GM18505 (cell line): Measurements from ENCODE around the gene PLXNA2.

Experiments used
- ATAC-seq: cut with Tn5 transposase; IDR thresholded peaks from one replicate; pipeline ENCODE4 v1.9.1; 2021; ENCODE audit not compliant: unreplicated experiment
- POLR2A ChIP-seq: IDR thresholded peaks from 4 replicates; pipeline ENCODE4 v1.6.1; 2011; ENCODE audit warnings: borderline replicate concordance; ENCODE audit not compliant: insufficient read depth, insufficient read length; ENCODE audit errors: extremely low read depth

PLXNA2 gene

DNA sequence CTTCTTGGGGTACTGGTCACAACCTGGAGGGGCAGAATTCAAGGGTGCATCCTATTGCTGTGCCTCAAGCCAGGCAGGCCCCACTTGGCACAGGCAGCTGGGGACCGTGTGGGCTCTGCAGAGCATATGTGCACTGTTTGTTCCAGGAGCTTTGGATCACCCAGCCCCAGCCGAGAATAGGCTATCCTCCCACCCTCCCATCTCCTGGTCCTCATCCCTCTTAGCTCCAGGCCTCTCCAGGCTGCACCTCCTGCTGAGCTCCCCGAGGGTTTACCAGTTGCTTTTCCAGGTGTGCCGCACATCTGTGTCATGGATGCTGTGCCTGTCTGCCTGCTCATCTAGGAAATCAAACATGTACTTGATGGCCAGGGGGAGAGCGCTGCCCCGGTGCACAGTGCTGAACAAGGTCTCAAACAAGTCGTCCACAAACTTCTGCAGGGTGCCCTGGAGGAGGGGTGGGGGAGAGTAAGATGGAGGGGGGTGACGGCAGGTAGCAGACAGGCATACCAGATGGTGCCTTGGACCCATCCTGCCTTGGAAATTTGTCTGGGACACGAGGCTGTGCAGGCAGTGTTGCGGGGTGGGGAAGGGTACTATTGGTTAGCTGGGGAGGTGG is 212.8 kb downstream of the PLXNA2 start:
- ATAC-seq: no peak
- TF ChIP-seq POLR2A: no peak

DNA sequence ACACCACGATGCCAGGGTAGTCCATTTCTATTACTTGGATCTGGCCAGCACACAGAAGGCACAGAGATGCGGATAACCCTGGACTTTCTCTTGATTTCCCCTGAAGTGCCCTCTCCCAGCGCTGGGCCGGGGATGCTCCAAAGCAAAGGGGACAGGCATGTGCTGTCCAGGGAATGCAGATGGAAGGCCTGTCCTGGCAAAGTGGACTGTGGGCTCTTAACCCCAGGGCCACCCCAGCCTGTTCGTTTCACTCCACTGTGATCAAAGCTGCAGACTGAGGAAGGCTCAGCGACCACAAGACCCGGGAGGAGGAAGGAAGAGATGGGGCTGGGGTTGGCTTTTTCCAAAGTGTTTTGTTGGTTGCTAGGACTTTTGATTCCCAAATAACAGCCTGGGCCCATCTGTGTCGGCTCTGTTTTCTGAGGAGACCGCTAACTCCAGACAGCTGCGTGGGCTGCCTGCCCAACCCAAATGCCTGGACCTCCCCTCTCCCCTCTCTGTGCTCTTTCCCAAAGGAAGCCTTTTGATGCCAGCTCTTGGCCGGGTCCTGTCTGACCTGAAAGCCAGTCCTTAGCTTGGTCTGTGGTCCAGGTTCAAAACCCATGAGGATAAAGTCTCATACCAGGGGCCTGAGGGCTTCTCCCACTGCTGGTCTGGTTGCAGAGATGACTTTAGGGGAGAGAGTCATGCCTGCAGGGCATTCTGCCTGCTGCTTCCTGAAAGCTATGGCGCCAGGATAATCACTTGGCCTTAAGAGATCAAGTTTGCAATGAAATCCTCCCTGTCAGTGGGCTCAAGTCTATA is 213.7 kb downstream of the PLXNA2 start:
- no peak for ATAC-seq
- TF ChIP-seq POLR2A: no peak

DNA sequence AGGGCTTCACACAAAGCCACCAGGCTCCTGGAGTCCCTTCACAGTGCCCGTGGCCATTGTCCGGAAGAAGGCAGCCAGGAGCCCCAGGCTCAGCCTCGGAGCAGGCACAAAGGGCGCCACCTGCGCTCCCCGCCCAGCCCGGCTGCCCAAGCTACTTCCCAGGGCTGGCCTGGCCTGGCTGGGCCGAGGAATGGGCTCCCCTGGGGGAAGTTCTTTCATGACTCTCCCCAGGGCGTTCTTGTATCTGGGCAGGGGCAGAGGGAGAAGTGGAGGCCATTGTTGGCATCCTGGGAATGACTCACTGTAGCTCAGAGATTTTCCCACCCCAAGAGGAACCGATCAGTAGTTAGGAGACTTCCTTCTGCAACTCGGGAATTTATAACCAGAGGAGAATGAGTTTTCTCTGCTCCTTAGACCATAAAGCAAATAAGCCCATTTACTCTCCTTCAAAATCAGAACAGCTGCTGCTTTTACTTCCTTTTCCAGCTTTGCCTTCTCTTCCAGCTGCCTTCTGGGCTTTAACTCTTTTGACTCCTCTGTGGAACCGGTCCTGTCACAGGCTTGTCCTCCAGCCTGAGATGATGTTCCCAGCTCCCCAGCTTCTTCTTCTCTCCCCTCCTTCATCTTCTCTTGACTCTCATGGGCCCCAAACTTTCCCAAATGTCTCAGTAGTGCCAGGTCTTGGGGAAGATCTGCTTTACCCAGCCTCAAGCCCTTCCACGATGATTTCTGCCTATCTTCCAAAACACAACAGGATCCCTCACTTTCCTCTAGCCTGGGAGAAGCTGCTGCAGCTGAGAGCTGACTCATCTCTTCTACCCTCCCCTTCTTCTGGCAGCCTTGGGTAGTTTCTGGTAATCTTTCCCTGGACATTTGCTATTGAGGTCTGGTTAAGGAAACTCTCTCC is 214.6 kb downstream of the PLXNA2 start:
- ATAC-seq: no peak
- TF ChIP-seq POLR2A: no peak

DNA sequence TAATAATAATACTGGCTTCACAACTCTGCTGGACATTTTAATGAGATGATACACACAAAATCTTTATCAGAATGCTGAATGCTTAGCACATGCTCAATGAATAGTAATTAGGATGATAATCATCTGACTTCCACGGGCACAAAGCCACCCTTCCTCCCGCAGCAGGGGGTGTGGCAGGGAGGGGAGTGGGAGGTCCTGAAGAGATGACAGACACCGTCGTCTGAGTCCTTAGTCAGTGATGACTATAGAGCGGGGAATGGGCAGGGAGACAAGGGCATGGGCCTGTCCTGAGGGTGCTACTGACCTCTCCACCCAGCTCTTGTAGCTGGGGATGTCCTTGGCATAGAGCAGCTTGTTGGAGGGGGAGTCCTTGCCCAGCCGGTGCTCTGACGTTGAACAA is 215.7 kb downstream of the PLXNA2 start:
- no peak for ATAC-seq
- TF ChIP-seq POLR2A: no peak

DNA sequence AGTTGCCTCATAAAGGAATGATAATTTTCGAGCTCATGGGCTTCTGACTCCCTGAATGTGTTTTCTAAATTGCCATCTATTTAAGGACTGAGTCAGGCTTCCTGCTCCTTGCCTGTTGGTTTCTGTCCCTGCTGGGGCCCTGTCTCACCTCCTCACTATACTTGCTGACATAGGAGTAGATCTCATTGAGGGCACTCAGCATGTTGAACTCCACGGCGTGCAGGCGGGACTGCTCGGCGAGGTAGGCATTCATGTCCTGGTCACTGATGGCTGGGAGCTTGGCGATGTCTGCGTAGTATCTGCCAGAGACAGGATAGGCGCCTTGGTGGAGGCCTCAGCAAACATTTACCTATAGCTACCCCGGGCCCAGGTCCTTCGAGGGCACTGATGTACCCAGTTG is 216.3 kb downstream of the PLXNA2 start:
- ATAC-seq: no peak
- no peak for TF ChIP-seq POLR2A

DNA sequence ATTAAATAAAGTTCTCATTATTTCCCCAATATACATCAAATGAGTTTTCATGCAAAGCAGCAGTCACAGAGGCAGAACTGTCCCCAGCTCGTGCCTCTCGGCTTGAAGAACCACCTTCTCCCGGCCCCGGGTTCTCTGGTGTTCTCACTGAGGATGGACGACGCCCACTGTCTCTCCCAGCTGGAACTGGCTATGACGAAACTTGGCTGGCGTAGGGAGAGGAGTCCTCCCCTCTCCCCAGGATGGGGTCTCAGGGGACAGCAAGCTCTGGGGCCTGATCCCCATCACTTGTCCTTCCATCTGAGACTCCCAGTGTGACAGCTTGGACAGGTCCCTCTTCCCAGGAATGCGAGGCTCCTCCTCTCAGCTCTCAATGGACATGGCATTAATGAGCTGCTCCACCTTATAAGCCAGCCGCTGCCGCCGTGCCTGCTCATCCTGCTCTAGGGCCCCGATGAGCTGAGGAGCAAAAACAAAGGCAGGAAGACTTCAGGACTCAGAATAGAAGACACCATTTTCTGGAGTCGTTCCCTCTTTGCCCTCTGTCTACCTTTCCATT is 217.2 kb downstream of the PLXNA2 start:
- no peak for TF ChIP-seq POLR2A
- no peak for ATAC-seq

DNA sequence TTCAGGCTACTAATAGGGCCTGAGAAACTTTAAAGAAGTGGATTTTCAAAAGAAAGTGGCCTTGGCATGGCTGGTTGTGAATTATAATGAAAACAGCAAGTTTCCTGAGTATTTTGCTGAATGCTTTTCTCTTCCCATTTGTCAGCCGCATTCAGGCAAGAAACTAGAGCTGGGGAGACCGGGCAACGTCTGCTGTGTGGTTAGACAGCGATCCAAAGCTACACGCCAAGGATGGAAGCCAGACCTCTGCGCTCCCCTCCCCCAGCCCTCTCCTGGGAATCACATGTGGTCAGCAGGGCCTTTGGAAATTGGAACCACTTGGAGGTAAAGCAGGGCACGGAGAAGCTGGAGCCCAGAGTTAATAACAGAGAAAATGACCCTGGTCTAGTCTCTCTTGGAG is 219.2 kb downstream of the PLXNA2 start:
- no peak for TF ChIP-seq POLR2A
- no peak for ATAC-seq

DNA sequence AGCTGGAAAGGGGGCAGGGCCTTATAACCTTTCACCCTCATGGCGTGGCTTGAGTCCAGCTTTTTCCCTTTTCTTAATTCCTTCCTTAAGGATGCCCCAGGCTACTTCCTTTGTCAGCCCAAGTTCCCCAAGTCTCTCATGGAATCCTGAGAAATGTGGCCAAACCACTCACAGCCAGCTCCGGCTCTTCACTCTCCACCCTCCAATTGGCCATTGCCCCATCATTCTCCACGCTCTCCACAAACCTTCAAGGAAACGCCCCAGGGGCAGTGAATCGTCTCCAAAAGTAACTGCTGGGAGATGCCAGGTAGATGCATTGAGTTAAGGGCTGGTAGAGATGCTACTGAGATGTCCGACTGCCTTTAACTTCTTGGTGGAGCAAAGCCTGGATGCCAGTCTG is 219.8 kb downstream of the PLXNA2 start:
- no peak for ATAC-seq
- TF ChIP-seq POLR2A: no peak

DNA sequence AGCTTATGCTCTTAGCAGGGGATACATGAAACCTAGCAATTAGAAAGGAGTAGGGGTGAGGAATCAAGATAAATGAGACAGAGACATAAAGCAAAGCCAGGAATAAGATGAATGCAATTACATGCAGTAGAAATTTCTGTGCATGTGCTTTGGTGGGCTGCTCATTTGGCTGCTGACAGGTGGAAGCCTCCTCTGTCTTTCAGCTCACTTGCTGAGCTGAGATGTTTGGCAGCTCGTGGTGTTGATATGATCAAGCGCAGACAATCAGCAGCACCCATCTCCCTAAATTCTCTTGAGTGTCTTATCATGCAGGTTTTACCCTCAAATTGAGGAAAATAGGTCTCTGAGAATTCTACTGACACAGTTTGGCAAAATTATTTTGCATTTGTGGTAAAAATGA is 224.9 kb downstream of the PLXNA2 start:
- ATAC-seq: no peak

DNA sequence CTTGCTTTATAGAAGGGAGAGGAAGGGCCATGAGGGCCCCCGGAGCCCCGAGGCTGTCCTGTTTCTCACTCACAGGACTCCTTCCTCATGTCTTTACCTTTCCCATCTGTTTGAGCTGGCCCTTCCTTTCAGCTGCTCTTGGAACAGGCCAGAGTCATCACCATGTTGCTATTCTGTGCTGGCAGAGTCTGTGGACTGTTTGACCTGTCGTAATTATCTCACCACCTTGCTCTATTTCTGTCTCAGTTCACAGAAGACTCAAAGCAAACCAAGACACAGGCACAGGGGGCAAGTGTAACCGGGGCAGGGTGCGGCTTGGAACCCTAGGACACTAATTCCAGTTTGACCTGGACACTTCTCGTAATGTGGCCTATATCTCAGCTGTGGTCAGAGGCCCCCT is 228.9 kb downstream of the PLXNA2 start:
- ATAC-seq: no peak
- no peak for TF ChIP-seq POLR2A

More for the DNA sequence above, 224.9 kb downstream of the PLXNA2 start:
- no peak for TF ChIP-seq POLR2A

DNA sequence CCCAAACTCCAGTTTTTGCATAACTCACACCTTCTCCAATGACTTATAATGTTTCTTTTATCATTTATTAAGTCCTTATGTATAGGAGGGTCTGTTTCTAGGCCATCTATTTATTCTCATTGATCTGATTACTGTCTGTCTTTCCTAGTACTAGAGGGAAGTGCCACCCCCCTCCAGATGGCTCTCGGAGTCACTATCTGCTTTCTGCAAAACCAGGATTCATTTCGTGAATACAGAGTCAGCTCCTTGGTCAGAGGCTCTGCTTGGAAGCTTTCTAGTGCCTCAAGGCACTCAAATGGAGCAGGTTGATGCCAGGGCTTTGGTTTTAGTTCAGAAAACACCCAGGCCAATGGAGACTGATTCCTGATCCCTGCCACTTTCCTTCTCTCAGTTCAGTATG is 231.0 kb downstream of the PLXNA2 start:
- TF ChIP-seq POLR2A: no peak
- ATAC-seq: no peak

DNA sequence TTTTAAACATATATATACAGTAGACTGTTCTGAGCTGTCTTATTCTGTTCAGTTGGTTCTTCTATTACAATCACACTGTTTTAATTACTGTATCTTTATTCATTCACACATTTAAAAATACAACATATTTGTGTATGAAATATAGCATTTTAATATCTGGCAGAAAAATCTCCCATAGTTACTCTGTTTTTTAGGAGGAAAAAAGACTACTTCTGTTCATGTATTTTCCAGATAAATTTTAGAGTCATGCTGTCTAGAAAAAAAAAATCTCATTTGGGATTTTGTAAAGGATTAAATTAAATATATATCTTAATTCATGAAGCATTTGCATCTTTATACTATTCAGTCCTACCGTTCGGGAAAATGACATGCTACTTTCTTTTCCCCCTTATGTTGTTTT is 231.5 kb downstream of the PLXNA2 start:
- no peak for ATAC-seq
- no peak for TF ChIP-seq POLR2A

DNA sequence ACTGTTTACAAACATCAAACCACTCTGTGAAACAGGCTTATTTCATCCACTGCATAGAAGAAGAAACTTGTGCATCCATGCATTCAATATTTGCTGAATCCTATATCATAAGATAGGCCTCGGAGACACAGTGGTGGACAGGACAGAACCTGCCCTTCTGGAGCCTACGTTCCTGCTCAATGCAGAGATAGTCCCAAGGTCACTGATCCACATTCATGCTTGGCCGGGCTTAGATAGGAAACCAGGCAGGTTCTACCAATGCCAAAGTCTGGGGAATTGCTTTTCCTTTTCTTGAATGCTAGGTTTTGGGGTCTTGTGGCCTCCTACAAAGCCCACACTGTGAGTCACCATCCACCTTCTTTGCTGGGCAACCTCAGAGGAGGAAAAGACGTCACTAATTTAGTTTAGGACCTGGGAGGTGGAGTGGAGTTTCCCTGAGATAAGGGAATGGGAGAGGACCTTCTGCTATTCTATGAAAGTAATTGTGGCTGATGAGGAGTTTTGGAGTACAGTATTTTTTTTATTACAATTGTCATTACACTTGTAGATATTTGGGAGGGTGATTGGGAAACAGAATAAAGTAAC is 233.6 kb downstream of the PLXNA2 start:
- no peak for ATAC-seq
- no peak for TF ChIP-seq POLR2A

DNA sequence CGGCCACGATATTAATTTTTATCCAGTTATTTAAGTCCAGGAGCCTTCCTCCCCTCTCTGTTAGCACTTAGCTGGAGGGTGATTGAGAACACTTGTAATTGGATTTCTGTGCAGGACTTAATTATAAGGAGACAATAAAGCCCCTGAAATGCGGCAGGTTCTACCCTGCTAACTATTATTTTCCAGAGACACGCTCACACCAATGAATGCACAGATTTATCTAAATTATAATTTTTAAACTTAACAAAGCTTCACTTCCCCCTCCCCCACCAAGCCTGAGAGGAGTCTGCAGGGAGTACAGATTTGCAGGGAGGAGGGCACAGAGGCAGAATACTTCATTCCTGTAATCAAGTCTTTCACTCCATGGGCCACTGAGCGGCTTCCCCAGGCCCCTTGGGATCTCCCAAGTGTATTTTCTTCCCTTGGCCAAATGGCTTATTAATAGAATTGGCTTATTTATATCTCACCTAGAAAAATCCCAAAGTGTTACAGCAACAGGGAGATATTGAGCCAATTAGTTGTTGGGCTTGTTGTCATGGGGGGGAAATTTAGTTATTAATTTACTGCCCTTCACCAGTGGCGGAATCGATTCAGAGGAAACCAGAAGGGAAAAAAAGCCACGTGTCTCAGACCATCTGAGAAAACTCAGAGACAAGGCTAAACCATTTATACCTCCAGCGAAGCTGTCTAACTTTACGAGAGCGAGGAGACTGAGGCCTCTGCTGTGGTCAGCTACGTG is 234.3 kb downstream of the PLXNA2 start:
- no peak for TF ChIP-seq POLR2A
- ATAC-seq: no peak
